Muscle layer of colon (tissue), 2 donors: ENCODE measurements around the gene GOLGA8A.
"Not testable (repeated sequence)": the region's sequence is repeated elsewhere in the genome, so short reads cannot be mapped to it uniquely, and the experiment has no call there.

Experiments used
- H3K27ac ChIP-seq: one replicate; pipeline ENCODE4 v1.7.0; 2013; ENCODE audit warnings: low read depth, mild to moderate bottlenecking, low read length, moderate library complexity
- H3K27me3 ChIP-seq, 2 donors: one replicate each; pipeline ENCODE4 v1.7.0; 2013; ENCODE audit warnings: low read length in 2 of 2, mild to moderate bottlenecking in 2 of 2; ENCODE audit not compliant: insufficient read depth in 2 of 2, control insufficient read depth in 1 of 2
- H3K36me3 ChIP-seq: one replicate; pipeline ENCODE4 v1.7.0; 2013; ENCODE audit warnings: mild to moderate bottlenecking, low read length; ENCODE audit not compliant: insufficient read depth
- H3K4me1 ChIP-seq: one replicate; pipeline ENCODE4 v1.7.0; 2013; ENCODE audit warnings: mild to moderate bottlenecking, low read length; ENCODE audit not compliant: insufficient read depth
- H3K4me3 ChIP-seq, 2 donors: one replicate each; pipeline ENCODE4 v1.7.0; 2013; ENCODE audit warnings: low read length in 2 of 2, low read depth in 1 of 2, mild to moderate bottlenecking in 1 of 2, moderate library complexity in 1 of 2
- H3K9ac ChIP-seq: one replicate; pipeline ENCODE4 v1.7.0; 2013; ENCODE audit warnings: low read length
- H3K9me3 ChIP-seq: one replicate; pipeline ENCODE4 v1.7.0; 2013; ENCODE audit warnings: mild to moderate bottlenecking, low read length
- donor health status: abdominal sarcoma.
- donor health status: Adenocarcinoma of cecum.

The GOLGA8A gene

DNA sequence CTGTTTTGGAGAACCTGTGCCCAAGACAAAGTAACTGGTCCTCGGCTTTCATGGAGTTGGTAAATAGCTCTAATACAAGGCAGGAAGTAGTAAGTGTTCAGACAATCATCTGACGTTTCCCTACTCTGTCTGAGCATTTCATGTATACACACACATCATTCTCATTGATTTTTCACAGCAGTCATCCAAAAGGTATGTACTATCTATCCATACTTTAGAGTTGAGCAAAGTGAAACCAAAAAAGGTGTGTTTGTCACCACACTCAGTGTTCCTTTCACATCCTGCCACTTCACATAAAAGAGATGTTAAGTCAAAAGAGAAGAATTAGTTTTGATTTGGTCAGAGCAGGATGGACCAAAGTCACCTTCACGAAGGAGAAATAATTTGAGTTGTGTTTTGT is 33.7 kb downstream of the GOLGA8A start:
- H3K9me3 ChIP-seq, H3K4me1 ChIP-seq, H3K36me3 ChIP-seq, H3K27me3 ChIP-seq, H3K27ac ChIP-seq, H3K9ac ChIP-seq, H3K4me3 ChIP-seq: not testable (repeated sequence)

DNA sequence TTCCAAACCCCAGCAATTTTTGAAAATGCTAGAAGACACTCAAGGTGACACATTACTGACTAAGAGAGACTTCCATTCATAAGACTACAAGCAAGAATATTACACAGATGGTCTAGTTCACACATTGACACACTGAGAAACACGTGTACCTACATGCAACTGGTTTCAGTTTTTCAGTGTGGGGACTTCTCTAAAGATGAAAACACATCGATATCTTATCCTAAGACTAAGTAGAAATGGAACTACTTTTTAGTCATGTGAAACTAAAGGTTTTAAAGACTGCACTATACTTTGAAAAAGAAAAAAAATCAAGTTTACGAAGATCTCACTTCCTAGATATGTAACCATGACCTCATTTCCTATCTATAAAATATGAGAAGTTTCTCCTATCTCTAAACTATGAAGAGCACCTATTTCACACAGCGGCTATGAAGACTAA is 34.4 kb downstream of the GOLGA8A start:
- not testable (repeated sequence) for H3K27ac ChIP-seq, H3K4me1 ChIP-seq, H3K9me3 ChIP-seq, H3K27me3 ChIP-seq, H3K9ac ChIP-seq, H3K4me3 ChIP-seq, H3K36me3 ChIP-seq

DNA sequence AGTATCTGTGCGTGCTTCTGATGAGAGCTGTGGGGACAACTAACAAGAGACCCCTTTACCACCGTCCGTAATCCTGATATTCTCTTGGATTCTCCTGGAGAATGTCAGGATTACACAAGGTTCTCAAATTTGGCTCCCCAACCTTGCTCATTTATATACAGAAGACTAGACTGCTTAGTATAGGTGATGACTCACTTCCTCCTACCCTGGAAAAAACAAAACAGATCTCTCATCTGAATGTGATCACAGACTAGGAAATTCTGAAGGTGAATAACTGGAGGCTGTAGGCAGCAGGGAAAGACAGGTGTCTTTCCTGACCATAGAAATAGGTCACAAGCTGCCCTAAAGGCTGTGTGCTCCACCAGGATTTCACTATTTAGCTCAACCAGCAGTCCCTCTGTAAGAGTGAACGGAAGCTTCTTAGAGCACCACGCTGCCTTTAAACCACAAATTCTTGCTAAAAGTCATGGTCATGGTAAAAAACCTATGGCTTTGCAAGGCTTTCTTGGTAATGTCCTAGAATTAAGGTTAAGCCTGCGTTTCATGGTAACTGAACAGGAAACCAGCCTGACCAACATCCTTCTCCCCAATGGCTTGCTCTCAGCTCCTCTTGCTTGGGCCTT is 39.9 kb downstream of the GOLGA8A start:
- H3K4me1 ChIP-seq, H3K27me3 ChIP-seq, H3K9ac ChIP-seq, H3K27ac ChIP-seq, H3K4me3 ChIP-seq, H3K9me3 ChIP-seq, H3K36me3 ChIP-seq: not testable (repeated sequence)

DNA sequence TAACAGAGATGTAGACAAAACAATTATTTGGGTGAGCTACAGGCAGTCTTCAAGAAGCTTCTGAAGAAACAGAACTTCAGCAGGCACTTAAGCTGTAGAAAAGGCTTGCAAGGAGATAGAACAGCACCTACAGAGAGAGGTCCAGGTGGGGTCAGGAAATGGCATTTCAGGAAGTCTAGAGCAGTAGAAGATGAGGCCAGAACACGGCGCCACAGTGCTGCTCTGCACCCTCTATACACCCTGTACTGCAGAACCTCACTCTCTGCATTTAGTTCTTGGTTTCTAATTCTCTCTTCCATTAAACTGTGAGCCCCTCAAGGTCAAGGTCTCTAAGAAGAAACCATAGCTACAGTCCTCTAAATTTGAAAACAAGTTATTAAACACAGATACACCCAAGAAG is 44.6 kb downstream of the GOLGA8A start:
- not testable (repeated sequence) for H3K36me3 ChIP-seq, H3K27ac ChIP-seq, H3K27me3 ChIP-seq, H3K9me3 ChIP-seq, H3K4me1 ChIP-seq, H3K9ac ChIP-seq, H3K4me3 ChIP-seq

DNA sequence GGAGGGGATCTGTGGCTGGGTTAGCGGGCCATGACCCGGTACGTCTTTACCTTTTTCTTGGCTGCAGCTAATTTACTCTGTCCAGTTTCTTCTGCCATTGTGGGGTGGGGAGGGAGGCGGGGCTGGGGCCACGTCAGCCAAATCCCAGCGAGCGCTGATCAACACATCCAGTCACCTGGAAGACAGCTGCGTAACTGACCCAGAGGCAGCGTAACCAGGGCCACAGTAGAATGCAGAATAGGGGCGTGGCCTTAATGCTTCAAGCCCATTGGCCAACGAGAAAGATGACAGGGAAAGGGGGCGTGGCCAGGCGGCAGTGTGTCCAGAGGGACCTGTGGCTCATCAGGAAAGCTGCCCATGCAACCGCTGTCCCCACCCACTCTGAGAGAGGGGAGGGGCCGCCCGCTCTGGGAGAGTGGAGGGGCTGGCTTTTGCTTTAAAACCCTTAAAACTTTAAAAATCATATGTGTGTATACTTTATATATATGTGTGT is 48.0 kb downstream of the GOLGA8A start:
- not testable (repeated sequence) for H3K9ac ChIP-seq, H3K4me3 ChIP-seq, H3K27ac ChIP-seq, H3K36me3 ChIP-seq, H3K4me1 ChIP-seq, H3K27me3 ChIP-seq, H3K9me3 ChIP-seq
